ENCODE data around the gene ANO7.

Gene ANO7

DNA sequence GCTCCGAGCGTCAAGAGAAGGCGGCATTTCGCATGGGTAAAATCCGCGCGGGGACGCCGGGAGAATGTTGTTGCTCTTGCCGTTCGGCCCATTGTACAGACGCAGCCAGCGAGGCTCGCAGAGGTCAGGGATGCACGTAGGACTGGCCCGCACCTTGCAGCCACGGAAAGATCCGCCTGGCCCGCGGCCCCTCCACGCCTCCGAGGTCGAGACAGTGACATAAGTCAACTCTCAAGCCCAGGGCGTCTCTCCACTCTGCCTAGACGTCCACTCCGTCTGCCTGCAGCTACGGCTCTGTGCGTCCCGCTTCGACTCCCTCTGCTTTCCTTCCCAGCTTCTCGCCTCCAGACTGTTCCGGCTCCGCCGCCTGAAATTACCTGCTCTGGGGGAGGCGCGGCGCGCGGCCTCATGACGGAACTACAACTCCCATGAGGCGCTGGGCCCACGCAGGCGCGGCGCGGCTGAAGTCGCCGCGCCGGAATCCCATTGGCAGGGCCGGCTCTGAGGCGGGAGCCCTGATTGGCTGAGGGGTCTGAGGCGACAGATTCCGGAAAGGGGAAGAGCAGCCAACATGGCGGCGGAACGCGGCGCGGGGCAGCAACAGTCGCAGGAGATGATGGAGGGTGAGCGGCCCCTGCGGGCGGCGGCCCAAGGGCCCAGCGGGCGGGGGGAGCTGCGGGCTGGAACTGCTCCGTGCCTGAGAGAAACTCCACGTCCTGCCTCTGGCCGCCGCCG, 38.4 kb upstream of the ANO7 start, which contains the start of gene PPP1R7:
TSS of gene PPP1R7 (plus strand) at position 543 of the 735 bp plus-strand sequence. CDS start at position 572, 29 bp downstream.
- Mint-ChIP-seq H3K4me1 (peaks cover 25% of the 10 kb centered on the region), H3K36me3 (ENCODE audit: low read depth) (peaks cover 6% of the 10 kb centered on the region), H3K27ac (peak within 1 kb of the TSS; percentile 33 to 89 (median 86))

DNA sequence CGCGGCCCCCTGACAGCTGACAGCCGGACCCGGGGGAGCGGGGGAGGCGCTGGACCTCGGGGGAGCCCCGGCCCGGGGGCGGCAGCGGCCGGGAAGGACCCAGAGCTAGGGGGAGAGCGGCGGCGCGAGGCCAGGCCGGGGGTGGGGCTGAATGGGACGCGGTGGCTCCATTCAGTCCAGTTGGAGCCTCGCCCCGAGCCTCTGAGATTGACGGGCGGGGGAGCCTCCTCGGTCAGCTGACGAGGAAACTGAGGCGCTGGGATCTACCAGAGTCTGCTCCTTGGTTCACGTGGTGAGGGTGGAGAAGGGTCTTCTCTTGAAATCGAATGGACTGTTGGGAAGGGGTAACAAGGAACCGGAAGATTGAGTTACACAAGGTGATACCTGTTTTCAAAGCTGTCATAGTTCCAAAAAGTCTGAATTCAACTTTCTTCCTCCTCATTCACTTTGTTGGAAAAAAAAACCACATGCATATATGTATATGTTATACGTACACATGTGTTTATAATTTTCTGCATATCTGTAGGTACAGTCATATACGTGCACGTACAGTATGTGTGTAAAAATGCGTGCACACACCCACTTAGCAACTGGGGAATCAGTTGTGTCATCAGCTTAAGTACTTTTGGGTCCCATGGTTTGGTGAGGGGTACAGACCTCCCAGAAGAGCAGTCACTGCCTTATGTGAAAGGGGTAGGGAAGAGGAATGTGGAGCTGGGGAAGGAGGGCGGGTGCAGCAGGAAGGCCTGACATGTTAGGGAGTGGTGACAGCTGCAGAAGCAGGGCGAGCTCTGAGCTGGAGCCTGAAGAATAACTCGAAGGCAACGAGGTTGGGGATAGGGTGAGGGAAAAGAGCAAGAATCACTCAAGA, 37.6 kb upstream of the ANO7 start:
- Mint-ChIP-seq H3K9me3 (no peaks in the 10 kb centered on the region), H3K4me1 (peaks cover 25% of the 10 kb centered on the region), H3K27ac (peak overlapping the region; percentile 33 to 89 (median 86)), H3K4me3 (peak overlapping the region; percentile 94 to 97 (median 95)), H3K27me3 (ENCODE audit: low read depth) (no peaks in the 10 kb centered on the region), H3K36me3 (ENCODE audit: low read depth) (peaks cover 6% of the 10 kb centered on the region)
- TF ChIP-seq CTCF (IDR thresholded peaks at IDR 0.05; ENCODE audit: unreplicated experiment in 3 of 3): no peak

More for the DNA sequence above, 38.4 kb upstream of the ANO7 start, which contains the start of gene PPP1R7:
- no peaks in the 10 kb centered on the region for H3K9me3 Mint-ChIP-seq
- TF ChIP-seq CTCF (IDR thresholded peaks at IDR 0.05; ENCODE audit: unreplicated experiment in 3 of 3): peak in 1 of 3 experiments; percentile 29
- no peaks in the 10 kb centered on the region for H3K27me3 Mint-ChIP-seq (ENCODE audit: low read depth)
- H3K4me3 Mint-ChIP-seq: peak within 1 kb of the TSS; percentile 94 to 97 (median 95)

DNA sequence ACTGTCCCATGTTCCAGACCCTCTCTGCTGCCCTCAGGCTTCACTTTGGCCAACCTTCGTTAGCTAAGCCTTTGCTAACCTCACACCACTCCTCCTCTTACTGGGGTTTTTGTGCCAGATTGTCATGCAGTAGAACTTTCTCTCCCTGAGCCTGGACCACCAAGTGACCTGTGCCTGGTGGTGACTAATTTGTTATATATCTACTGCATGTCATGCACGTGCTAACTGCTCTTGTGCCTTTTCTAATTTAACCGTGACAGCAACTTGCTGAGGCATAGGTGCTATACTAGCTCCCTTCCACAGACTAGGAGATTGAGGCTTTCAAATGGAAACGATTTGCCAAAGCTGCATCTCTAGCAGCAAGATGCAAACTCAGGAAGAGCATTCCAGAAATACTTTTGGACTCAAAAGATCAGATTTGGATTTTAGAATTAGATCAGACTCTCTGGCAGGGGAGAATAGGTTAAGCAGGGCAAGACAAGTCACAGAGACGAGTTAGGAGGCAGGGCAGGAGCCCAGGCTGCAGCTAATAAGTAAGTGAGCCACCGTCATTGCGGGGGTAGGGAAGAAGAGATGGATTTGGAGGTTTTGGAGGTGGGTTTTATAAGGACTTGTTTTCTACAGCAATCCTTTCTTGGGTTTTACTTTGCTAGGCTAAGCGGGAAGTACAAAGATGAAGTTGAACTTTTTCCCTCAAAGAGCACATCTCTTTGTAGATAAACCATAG, 36.4 kb upstream of the ANO7 start:
- Mint-ChIP-seq H3K4me3 (peak overlapping the region; percentile 94 to 97 (median 95)), H3K27ac (peak overlapping the region in 2 of 3 experiments; percentile 33 to 86)
- TF ChIP-seq CTCF (IDR thresholded peaks at IDR 0.05; ENCODE audit: unreplicated experiment in 3 of 3): no peak

GRCh38 chr2:241153616-241154015, 34.9 kb upstream of the ANO7 start:
- Mint-ChIP-seq H3K27me3 (ENCODE audit: low read depth) (no peaks in the 10 kb centered on the region), H3K9me3 (no peaks in the 10 kb centered on the region), H3K4me3 (no peak overlapping the region), H3K36me3 (ENCODE audit: low read depth) (peaks cover 11% of the 10 kb centered on the region), H3K27ac (peak overlapping the region in 1 of 3 experiments; percentile 13), H3K4me1 (peaks cover 18% of the 10 kb centered on the region)
- TF ChIP-seq CTCF (IDR thresholded peaks at IDR 0.05; ENCODE audit: unreplicated experiment in 3 of 3): no peak

More for the DNA sequence above, 36.4 kb upstream of the ANO7 start:
- Mint-ChIP-seq H3K4me1 (peaks cover 25% of the 10 kb centered on the region), H3K36me3 (ENCODE audit: low read depth) (peaks cover 6% of the 10 kb centered on the region), H3K27me3 (ENCODE audit: low read depth) (no peaks in the 10 kb centered on the region), H3K9me3 (no peaks in the 10 kb centered on the region)

DNA sequence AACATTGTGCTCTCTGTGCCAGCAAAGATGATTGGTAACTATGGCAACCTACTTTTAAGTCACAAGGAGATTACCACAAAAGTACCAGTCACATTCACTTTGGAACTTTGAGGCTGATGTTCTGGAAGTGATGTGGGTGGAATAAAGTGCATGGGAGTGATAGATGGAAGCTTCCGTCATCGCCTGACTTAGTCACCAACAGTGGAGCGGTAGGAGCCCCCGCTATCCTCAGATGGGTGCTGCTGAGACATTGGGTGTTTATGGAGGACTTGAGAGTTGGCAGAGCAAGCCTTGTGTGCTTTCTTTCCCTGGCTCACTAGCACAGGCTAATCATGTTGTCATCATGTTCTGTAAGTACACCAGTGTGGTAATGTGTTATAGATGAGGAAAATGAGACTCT, 33.6 kb upstream of the ANO7 start:
- no peak for TF ChIP-seq CTCF (IDR thresholded peaks at IDR 0.05; ENCODE audit: unreplicated experiment in 3 of 3)
- Mint-ChIP-seq H3K27ac (no peak overlapping the region), H3K4me3 (no peak overlapping the region), H3K27me3 (ENCODE audit: low read depth) (no peaks in the 10 kb centered on the region), H3K36me3 (ENCODE audit: low read depth) (peaks cover 14% of the 10 kb centered on the region), H3K4me1 (peaks cover 18% of the 10 kb centered on the region), H3K9me3 (no peaks in the 10 kb centered on the region)

Data from nephron (organoid).